HepG2 (cell line): ENCODE results near the gene ANXA10. TPM values are rescaled to one million over a fixed set of nuclear protein-coding genes. Genes with fewer than 3 reads are reported as not detected.

ENCODE experiments used
- ATAC-seq: fragments of 200-7000 bp; cut with Tn5 transposase; 3 replicates; pipeline ENCODE4 v1.9.1; 2020; ENCODE audit warnings: mild to moderate bottlenecking, moderate library complexity
- BruUV-seq: library from RNA; stranded (reverse); fragments of 400-500 nt; replicated peaks from 2 replicates; lab custom pipeline; 2021; lab: Mats Ljungman, UMichigan
- CTCF ChIA-PET: fragments of 300-600 bp; formaldehyde crosslinking; extraction: SDS; loops from one replicate; lab custom pipeline; 2021; ENCODE audit warnings: low total read pairs, inconsistent platforms, low intra/inter-chr PET ratio; lab: Yijun Ruan, JAX
- POLR2A ChIA-PET: fragments of 350-600 bp; sonication (Branson Sonifier 250); formaldehyde crosslinking; loops from one replicate; lab custom pipeline; 2020; ENCODE audit warnings: antibody characterized with exemption, inconsistent platforms; lab: Yijun Ruan, JAX
- DNase-seq: peaks from one replicate; pipeline ENCODE4 v3.0.0-alpha.2; 2015; ENCODE audit warnings: low spot score
- FAIRE-seq: peaks from 3 replicates; lab custom pipeline; 2011; peaks lifted over from hg19 to GRCh38; lab: Jason Lieb, UNC
- H2AFZ ChIP-seq: one replicate; pipeline ENCODE4 v1.6.1; 2011; ENCODE audit warnings: low read length, inconsistent platforms
- H3K27ac ChIP-seq: fragments of 300-600 bp; 3 replicates; pipeline ENCODE4 v1.8.0; 2011; ENCODE audit warnings: mixed run types, mild to moderate bottlenecking, mixed read lengths, low read length, inconsistent platforms; ENCODE audit not compliant: insufficient read depth; ENCODE audit errors: extremely low read length
- H3K27me3 ChIP-seq, 2 experiments: fragments of 200-600 bp in 1 of 2; 2 replicates in 1 of 2; 3 replicates in 1 of 2; pipeline versions ENCODE4 v1.6.0 to v1.8.0; 2011; ENCODE audit warnings: low read length in 2 of 2, mild to moderate bottlenecking in 2 of 2, moderate library complexity in 2 of 2, inconsistent platforms in 1 of 2; ENCODE audit not compliant: insufficient read depth in 2 of 2, control insufficient read depth in 1 of 2
- H3K36me3 ChIP-seq, 2 experiments: fragments of 200-600 bp in 1 of 2; replicated peaks in 1 of 2; 2 replicates in 1 of 2; 3 replicates in 1 of 2; pipeline versions ENCODE4 v1.5.1 to v1.8.0; 2011; ENCODE audit warnings: low read length in 2 of 2, inconsistent platforms in 1 of 2; ENCODE audit not compliant: insufficient read depth in 2 of 2, control insufficient read depth in 1 of 2
- H3K4me1 ChIP-seq: 2 replicates; pipeline ENCODE4 v1.5.1; 2012; ENCODE audit warnings: low read length, inconsistent platforms; ENCODE audit not compliant: insufficient read depth
- H3K4me2 ChIP-seq: 2 replicates; pipeline ENCODE4 v1.6.0; 2011; ENCODE audit warnings: low read depth, low read length, inconsistent platforms
- H3K4me3 ChIP-seq, 3 experiments: fragments of 200-600 bp in 1 of 3; sonication (generic), shearing (Covaris generic) in 1 of 3; replicated peaks in 1 of 3; 2 replicates each; pipeline ENCODE4 v1.5.1; 2011 to 2016; ENCODE audit warnings: low read length in 3 of 3, inconsistent platforms in 2 of 3, low read depth in 2 of 3, mild to moderate bottlenecking in 2 of 3, control low read depth in 1 of 3, mixed read lengths in 1 of 3; ENCODE audit not compliant: insufficient read depth in 1 of 3
- H3K79me2 ChIP-seq: one replicate; pipeline ENCODE4 v1.6.1; 2011; ENCODE audit warnings: low read length, inconsistent platforms; ENCODE audit not compliant: insufficient read depth
- H3K9ac ChIP-seq: 2 replicates; pipeline ENCODE4 v1.6.0; 2011; ENCODE audit warnings: mild to moderate bottlenecking, low read depth, low read length, inconsistent platforms; ENCODE audit not compliant: insufficient read depth
- H3K9me3 ChIP-seq: 2 replicates; pipeline ENCODE4 v1.5.1; 2012; ENCODE audit warnings: mild to moderate bottlenecking, low read length
- H4K20me1 ChIP-seq: 2 replicates; pipeline ENCODE4 v1.6.0; 2011; ENCODE audit warnings: inconsistent platforms, mild to moderate bottlenecking, low read length, moderate library complexity; ENCODE audit not compliant: insufficient read depth
- ELF4 ChIP-seq: sonication (generic); formaldehyde crosslinking; IDR thresholded peaks from 2 replicates; pipeline ENCODE4 v1.5.0; 2020; ENCODE audit warnings: missing genetic modification reagents, mild to moderate bottlenecking, moderate library complexity, borderline replicate concordance
- HIVEP1 ChIP-seq: sonication (generic); formaldehyde crosslinking; IDR thresholded peaks from 2 replicates; pipeline ENCODE4 v1.4.0; 2020; ENCODE audit warnings: mild to moderate bottlenecking, missing genetic modification reagents
- ISL2 ChIP-seq: sonication (generic); formaldehyde crosslinking; IDR thresholded peaks from 2 replicates; pipeline ENCODE4 v1.5.0; 2020; ENCODE audit warnings: missing genetic modification reagents
- MAFF ChIP-seq: IDR thresholded peaks from 2 replicates; pipeline ENCODE4 v1.6.1; 2011; ENCODE audit warnings: low read depth, low read length, improper control_type of control experiment
- MAX ChIP-seq: IDR thresholded peaks from 2 replicates; pipeline ENCODE4 v1.6.1; 2012; ENCODE audit warnings: inconsistent platforms
- MTA3 ChIP-seq: sonication (generic); formaldehyde crosslinking; IDR thresholded peaks from 2 replicates; pipeline ENCODE4 v1.4.0; 2020; ENCODE audit warnings: missing genetic modification reagents
- NR2F6 ChIP-seq, 2 experiments: IDR thresholded peaks; 2 replicates each; pipeline ENCODE4 v1.6.1; 2016; ENCODE audit warnings: antibody characterized with exemption in 1 of 2, mild to moderate bottlenecking in 1 of 2
- RORA ChIP-seq: sonication (generic); formaldehyde crosslinking; IDR thresholded peaks from 2 replicates; pipeline ENCODE4 v1.5.0; 2020; ENCODE audit warnings: mild to moderate bottlenecking, missing genetic modification reagents, moderate library complexity
- SAP130 ChIP-seq: IDR thresholded peaks from 2 replicates; pipeline ENCODE4 v1.6.1; 2016; ENCODE audit warnings: low read depth
- SKIL ChIP-seq: sonication (generic); formaldehyde crosslinking; IDR thresholded peaks from 2 replicates; pipeline ENCODE4 v1.8.0; 2022; ENCODE audit warnings: missing genetic modification reagents, mild to moderate bottlenecking, moderate library complexity, borderline replicate concordance
- SMAD9 ChIP-seq: sonication (generic); formaldehyde crosslinking; IDR thresholded peaks from 2 replicates; pipeline ENCODE4 v1.5.1; 2020; ENCODE audit warnings: mild to moderate bottlenecking, missing genetic modification reagents
- ZNF354B ChIP-seq: sonication (generic); formaldehyde crosslinking; IDR thresholded peaks from 2 replicates; pipeline ENCODE4 v1.8.0; 2022; ENCODE audit warnings: mild to moderate bottlenecking, missing genetic modification reagents
- ZNF496 ChIP-seq: sonication (generic); formaldehyde crosslinking; IDR thresholded peaks from 2 replicates; pipeline ENCODE4 v1.8.1; 2023; ENCODE audit warnings: mild to moderate bottlenecking, moderate library complexity, missing genetic modification reagents; ENCODE audit not compliant: insufficient replicate concordance
- WGBS: methylation state at CpG from one replicate; pipeline ENCODE4 v1.1.6; 2017; ENCODE audit warnings: low lambda C conversion rate; 5-methylcytosine and 5-hydroxymethylcytosine counted together
- in situ Hi-C: cut with HindIII; loops from 2 replicates; pipeline ENCODE4 v1.10.0; 2017; ENCODE audit warnings: low pct_unique_long_range_greater_than_20kb; ENCODE audit not compliant: extremely low pct_ligation_motif_present
- intact Hi-C: fragments of 100-400 bp; cut with micrococcal nuclease; formaldehyde crosslinking; loops from one replicate; pipeline ENCODE4 v1.10.0; 2022; ENCODE audit not compliant: unreplicated experiment
- polyA plus RNA-seq, 8 experiments: library from polyadenylated mRNA; depleted of rRNA in 3 of 8; stranded (reverse) in 7 of 8; unstranded in 1 of 8; fragments of >200 nt; fragmentation: Illumina TruSeq in 4 of 8; extraction: Trizol in 4 of 8; gene quantifications; 2 replicates each; pipeline versions ENCODE4 v1.2.1 to v1.2.3, GENCODE V29; 2011 to 2016; ENCODE audit warnings: low read depth in 4 of 8, missing spikeins in 1 of 8, mixed read lengths in 1 of 8; ENCODE audit not compliant: insufficient read depth in 1 of 8
- total RNA-seq, 5 experiments: library from RNA; depleted of rRNA; stranded (reverse); fragments of >200 nt; fragmentation: Illumina TruSeq; extraction: Trizol; gene quantifications; 2 replicates each; pipeline ENCODE4 v1.2.3, GENCODE V29; 2016; ENCODE audit warnings: low read depth in 1 of 5
- TF ChIP-seq, protein P1 (sequence below): sonication (generic); formaldehyde crosslinking; IDR thresholded peaks from 2 replicates; pipeline ENCODE4 v1.4.0; 2020; ENCODE audit warnings: missing genetic modification reagents
- TF ChIP-seq, protein P2 (sequence below): IDR thresholded peaks from 2 replicates; pipeline ENCODE4 v1.6.1; 2016; ENCODE audit warnings: mild to moderate bottlenecking, missing biosample characterization, missing genetic modification reagents

ANXA10 gene
- total and polyA plus RNA-seq, 2 of the 13 experiments (the other 11 are each of a cell fraction or from before 2014, with no cell fraction given): 0.08 TPM; not detected in 1

DNA sequence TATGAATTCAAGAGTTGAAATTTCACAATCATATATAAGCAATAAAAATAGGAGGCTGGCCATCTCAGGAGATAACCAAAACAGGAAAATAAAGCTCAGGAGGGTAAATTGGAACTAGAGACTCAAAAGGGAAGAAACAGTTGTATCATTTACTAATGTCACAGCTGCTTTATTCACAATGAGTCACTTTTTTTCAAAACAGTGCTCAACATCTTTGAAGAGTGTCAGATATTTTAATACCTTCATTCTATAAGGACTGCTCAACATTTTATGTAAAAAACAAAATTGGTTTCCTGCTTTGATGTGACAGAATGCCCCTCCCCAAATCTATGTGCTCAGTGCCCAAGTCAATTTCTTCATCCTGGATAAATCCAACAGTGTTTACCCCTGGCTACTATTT is 128.6 kb downstream of the ANXA10 start (continued):
- no peak for TF ChIP-seq RORA (CRISPR knock-in tag)
- TF ChIP-seq SMAD9 (CRISPR knock-in tag): no peak
- no peak for TF ChIP-seq ELF4 (CRISPR knock-in tag)
- TF ChIP-seq, protein P1, sequence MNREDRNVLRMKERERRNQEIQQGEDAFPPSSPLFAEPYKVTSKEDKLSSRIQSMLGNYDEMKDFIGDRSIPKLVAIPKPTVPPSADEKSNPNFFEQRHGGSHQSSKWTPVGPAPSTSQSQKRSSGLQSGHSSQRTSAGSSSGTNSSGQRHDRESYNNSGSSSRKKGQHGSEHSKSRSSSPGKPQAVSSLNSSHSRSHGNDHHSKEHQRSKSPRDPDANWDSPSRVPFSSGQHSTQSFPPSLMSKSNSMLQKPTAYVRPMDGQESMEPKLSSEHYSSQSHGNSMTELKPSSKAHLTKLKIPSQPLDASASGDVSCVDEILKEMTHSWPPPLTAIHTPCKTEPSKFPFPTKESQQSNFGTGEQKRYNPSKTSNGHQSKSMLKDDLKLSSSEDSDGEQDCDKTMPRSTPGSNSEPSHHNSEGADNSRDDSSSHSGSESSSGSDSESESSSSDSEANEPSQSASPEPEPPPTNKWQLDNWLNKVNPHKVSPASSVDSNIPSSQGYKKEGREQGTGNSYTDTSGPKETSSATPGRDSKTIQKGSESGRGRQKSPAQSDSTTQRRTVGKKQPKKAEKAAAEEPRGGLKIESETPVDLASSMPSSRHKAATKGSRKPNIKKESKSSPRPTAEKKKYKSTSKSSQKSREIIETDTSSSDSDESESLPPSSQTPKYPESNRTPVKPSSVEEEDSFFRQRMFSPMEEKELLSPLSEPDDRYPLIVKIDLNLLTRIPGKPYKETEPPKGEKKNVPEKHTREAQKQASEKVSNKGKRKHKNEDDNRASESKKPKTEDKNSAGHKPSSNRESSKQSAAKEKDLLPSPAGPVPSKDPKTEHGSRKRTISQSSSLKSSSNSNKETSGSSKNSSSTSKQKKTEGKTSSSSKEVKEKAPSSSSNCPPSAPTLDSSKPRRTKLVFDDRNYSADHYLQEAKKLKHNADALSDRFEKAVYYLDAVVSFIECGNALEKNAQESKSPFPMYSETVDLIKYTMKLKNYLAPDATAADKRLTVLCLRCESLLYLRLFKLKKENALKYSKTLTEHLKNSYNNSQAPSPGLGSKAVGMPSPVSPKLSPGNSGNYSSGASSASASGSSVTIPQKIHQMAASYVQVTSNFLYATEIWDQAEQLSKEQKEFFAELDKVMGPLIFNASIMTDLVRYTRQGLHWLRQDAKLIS (CRISPR knock-in tag): no peak
- no peak for TF ChIP-seq SAP130 (CRISPR knock-in tag)
- no peak for TF ChIP-seq HIVEP1 (CRISPR knock-in tag)
- TF ChIP-seq, protein P2, sequence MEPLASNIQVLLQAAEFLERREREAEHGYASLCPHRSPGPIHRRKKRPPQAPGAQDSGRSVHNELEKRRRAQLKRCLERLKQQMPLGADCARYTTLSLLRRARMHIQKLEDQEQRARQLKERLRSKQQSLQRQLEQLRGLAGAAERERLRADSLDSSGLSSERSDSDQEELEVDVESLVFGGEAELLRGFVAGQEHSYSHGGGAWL (CRISPR knock-in tag): no peak

- ChIA-PET POLR2A (no interaction called here), CTCF (no interaction called here)
- H3K9ac ChIP-seq: no peak overlapping the region
- DNase-seq: no peak
- 2% methylated on average over 2 of the region's 2 CpGs for WGBS
- no peak for ATAC-seq
- TF ChIP-seq MAFF (no peak), ZNF496 (CRISPR knock-in tag) (no peak), ISL2 (CRISPR knock-in tag) (no peak), NR2F6 (IDR thresholded peaks at IDR 0.05) (no peak), NR2F6 (CRISPR knock-in tag; IDR thresholded peaks at IDR 0.05) (no peak), MTA3 (no peak), MAX (no peak), ZNF354B (CRISPR knock-in tag) (no peak), SKIL (CRISPR knock-in tag) (no peak)
- FAIRE-seq: no peak
- BruUV-seq: no TSS peak
- H3K9me3 ChIP-seq: no peaks in the 10 kb centered on the region
- H3K36me3 ChIP-seq: no peaks in the 10 kb centered on the region
- H3K4me2 ChIP-seq: no peak overlapping the region
- H3K4me3 ChIP-seq: no peak overlapping the region
- no peaks in the 10 kb centered on the region for H3K4me1 ChIP-seq
- in situ Hi-C loops: no loop called here
- H3K27me3 ChIP-seq: no peaks in the 10 kb centered on the region; a peak in 1 of 5 replicates
- H3K79me2 ChIP-seq: no peaks in the 10 kb centered on the region
- no peak overlapping the region for H2AFZ ChIP-seq
- no peaks in the 10 kb centered on the region for H4K20me1 ChIP-seq
- H3K27ac ChIP-seq: no peak overlapping the region
- intact Hi-C loops: no loop called here
Observed at GRCh38 chr4:168221301-168221700, 129.0 kb downstream of the ANXA10 start.
